ENCODE results near the gene FALEC.
A peak's percentile ranks its signal among the peaks of the same experiment; 100 is the strongest.
"Not testable (repeated sequence)": the region's sequence is repeated elsewhere in the genome, so short reads cannot be mapped to it uniquely, and the experiment has no call there.

The FALEC gene

GRCh38 chr1:150579945-150580642, 64.5 kb downstream of the FALEC start:
- Histone ChIP-seq H3K23ac (ENCODE audit: low read length) (no peak overlapping the region), H4K8ac (ENCODE audit: low read depth, low read length) (peak overlapping the region; percentile 97), H3K27ac (ENCODE audit: low read depth, low read length) (peak overlapping the region; percentile 89), H2BK5ac (ENCODE audit: low read length) (peak overlapping the region; percentile 79), H3K79me1 (ENCODE audit: low read length) (no peaks in the 10 kb centered on the region), H3K27me3 (ENCODE audit: insufficient read depth, low read length, poor library complexity) (no peaks in the 10 kb centered on the region), H2BK15ac (replicated peaks; ENCODE audit: low read depth) (peak overlapping the region; percentile 12), H3K18ac (ENCODE audit: low read length) (peak overlapping the region; percentile 94), H3K4me3 (ENCODE audit: low read length) (peak overlapping the region; percentile 34), H3K4ac (ENCODE audit: low read depth, low read length) (peak overlapping the region; percentile 59), H3K4me1 (ENCODE audit: control insufficient read depth, low read depth, low read length) (peaks cover 4% of the 10 kb centered on the region), H3K9ac (ENCODE audit: low read length) (peak overlapping the region; percentile 83), H3K36me3 (ENCODE audit: control insufficient read depth, insufficient read depth, low read length) (peaks cover 9% of the 10 kb centered on the region), H2AK5ac (ENCODE audit: low read length) (no peak overlapping the region), H4K5ac (ENCODE audit: low read length) (peak overlapping the region; percentile 0), H3K56ac (ENCODE audit: low read length) (peak overlapping the region; percentile 74), H3K79me2 (ENCODE audit: control insufficient read depth, insufficient read depth, low read length) (peaks cover 39% of the 10 kb centered on the region), H3K4me2 (ENCODE audit: low read length) (peak overlapping the region; percentile 73), H2BK120ac (ENCODE audit: low read depth, low read length) (peak overlapping the region; percentile 74)
- WGBS (ENCODE audit: extremely low coverage, insufficient coverage, low lambda C conversion rate), result no CpG with 5 or more reads among the region's 15 CpGs
- DNase-seq, result no peak

- H3K79me1 ChIP-seq (ENCODE audit: low read length); H4K5ac ChIP-seq (ENCODE audit: low read length); H3K18ac ChIP-seq (ENCODE audit: low read length); H2AK5ac ChIP-seq (ENCODE audit: low read length); H2BK5ac ChIP-seq (ENCODE audit: low read length); H3K4me2 ChIP-seq (ENCODE audit: low read length); H3K9ac ChIP-seq (ENCODE audit: low read length); H3K27me3 ChIP-seq (ENCODE audit: insufficient read depth, low read length, poor library complexity); H3K56ac ChIP-seq (ENCODE audit: low read length); H3K4me3 ChIP-seq (ENCODE audit: low read length); H4K8ac ChIP-seq (ENCODE audit: low read depth, low read length); H3K4me1 ChIP-seq (ENCODE audit: control insufficient read depth, low read depth, low read length); DNase-seq; H3K36me3 ChIP-seq (ENCODE audit: control insufficient read depth, insufficient read depth, low read length); H3K4ac ChIP-seq (ENCODE audit: low read depth, low read length); H3K23ac ChIP-seq (ENCODE audit: low read length); H3K27ac ChIP-seq (ENCODE audit: low read depth, low read length); H2BK15ac ChIP-seq (replicated peaks; ENCODE audit: low read depth); H2BK120ac ChIP-seq (ENCODE audit: low read depth, low read length): not testable (repeated sequence)
- no CpG with 5 or more reads among the region's 3 CpGs for WGBS (ENCODE audit: extremely low coverage, insufficient coverage, low lambda C conversion rate)
- peaks cover 30% of the 10 kb centered on the region for H3K79me2 ChIP-seq (ENCODE audit: control insufficient read depth, insufficient read depth, low read length)
Observed at GRCh38 chr1:150580966-150581365, 65.4 kb downstream of the FALEC start.

GRCh38 chr1:150581437-150581836, 65.9 kb downstream of the FALEC start:
- not testable (repeated sequence) for H4K8ac ChIP-seq (ENCODE audit: low read depth, low read length); H3K79me1 ChIP-seq (ENCODE audit: low read length); H2BK15ac ChIP-seq (replicated peaks; ENCODE audit: low read depth); H3K4me2 ChIP-seq (ENCODE audit: low read length); H2AK5ac ChIP-seq (ENCODE audit: low read length); H3K56ac ChIP-seq (ENCODE audit: low read length); H2BK5ac ChIP-seq (ENCODE audit: low read length); H3K18ac ChIP-seq (ENCODE audit: low read length); H3K27ac ChIP-seq (ENCODE audit: low read depth, low read length); H3K4me1 ChIP-seq (ENCODE audit: control insufficient read depth, low read depth, low read length); H3K36me3 ChIP-seq (ENCODE audit: control insufficient read depth, insufficient read depth, low read length); H3K23ac ChIP-seq (ENCODE audit: low read length); DNase-seq; H3K4me3 ChIP-seq (ENCODE audit: low read length); H3K27me3 ChIP-seq (ENCODE audit: insufficient read depth, low read length, poor library complexity); H4K5ac ChIP-seq (ENCODE audit: low read length); H3K4ac ChIP-seq (ENCODE audit: low read depth, low read length); H2BK120ac ChIP-seq (ENCODE audit: low read depth, low read length); H3K9ac ChIP-seq (ENCODE audit: low read length)
- peaks cover 25% of the 10 kb centered on the region for H3K79me2 ChIP-seq (ENCODE audit: control insufficient read depth, insufficient read depth, low read length)
- no CpG with 5 or more reads among the region's 7 CpGs for WGBS (ENCODE audit: extremely low coverage, insufficient coverage, low lambda C conversion rate)

GRCh38 chr1:150581962-150582361, 66.4 kb downstream of the FALEC start:
- not testable (repeated sequence) for H3K27me3 ChIP-seq (ENCODE audit: insufficient read depth, low read length, poor library complexity)

GRCh38 chr1:150582371-150582770, 66.8 kb downstream of the FALEC start:
- Histone ChIP-seq H2BK15ac (replicated peaks; ENCODE audit: low read depth) (no peak overlapping the region), H3K9ac (ENCODE audit: low read length) (no peak overlapping the region), H3K79me2 (ENCODE audit: control insufficient read depth, insufficient read depth, low read length) (peaks cover 16% of the 10 kb centered on the region), H3K36me3 (ENCODE audit: control insufficient read depth, insufficient read depth, low read length) (no peaks in the 10 kb centered on the region), H2AK5ac (ENCODE audit: low read length) (no peak overlapping the region), H3K4me3 (ENCODE audit: low read length) (no peak overlapping the region), H3K56ac (ENCODE audit: low read length) (no peak overlapping the region), H2BK5ac (ENCODE audit: low read length) (no peak overlapping the region), H3K27ac (ENCODE audit: low read depth, low read length) (no peak overlapping the region), H2BK120ac (ENCODE audit: low read depth, low read length) (no peak overlapping the region), H3K27me3 (ENCODE audit: insufficient read depth, low read length, poor library complexity) (no peaks in the 10 kb centered on the region), H3K4me1 (ENCODE audit: control insufficient read depth, low read depth, low read length) (no peaks in the 10 kb centered on the region), H3K4ac (ENCODE audit: low read depth, low read length) (no peak overlapping the region), H4K5ac (ENCODE audit: low read length) (no peak overlapping the region), H3K23ac (ENCODE audit: low read length) (no peak overlapping the region), H3K4me2 (ENCODE audit: low read length) (no peak overlapping the region), H3K79me1 (ENCODE audit: low read length) (no peaks in the 10 kb centered on the region), H3K18ac (ENCODE audit: low read length) (no peak overlapping the region), H4K8ac (ENCODE audit: low read depth, low read length) (no peak overlapping the region)
- no peak for DNase-seq
- no CpG with 5 or more reads among the region's 2 CpGs for WGBS (ENCODE audit: extremely low coverage, insufficient coverage, low lambda C conversion rate)

More at GRCh38 chr1:150581962-150582361, 66.4 kb downstream of the FALEC start:
- not testable (repeated sequence) for H3K79me1 ChIP-seq (ENCODE audit: low read length); H3K4me3 ChIP-seq (ENCODE audit: low read length); H2BK15ac ChIP-seq (replicated peaks; ENCODE audit: low read depth); H3K56ac ChIP-seq (ENCODE audit: low read length); H3K36me3 ChIP-seq (ENCODE audit: control insufficient read depth, insufficient read depth, low read length); H2BK120ac ChIP-seq (ENCODE audit: low read depth, low read length); H4K5ac ChIP-seq (ENCODE audit: low read length); H3K4me2 ChIP-seq (ENCODE audit: low read length); H3K4ac ChIP-seq (ENCODE audit: low read depth, low read length); H2AK5ac ChIP-seq (ENCODE audit: low read length); H3K27ac ChIP-seq (ENCODE audit: low read depth, low read length); H2BK5ac ChIP-seq (ENCODE audit: low read length); H3K18ac ChIP-seq (ENCODE audit: low read length); DNase-seq; H3K4me1 ChIP-seq (ENCODE audit: control insufficient read depth, low read depth, low read length); H3K23ac ChIP-seq (ENCODE audit: low read length); H3K9ac ChIP-seq (ENCODE audit: low read length); H4K8ac ChIP-seq (ENCODE audit: low read depth, low read length)
- no CpG with 5 or more reads among the region's 14 CpGs for WGBS (ENCODE audit: extremely low coverage, insufficient coverage, low lambda C conversion rate)
- peaks cover 21% of the 10 kb centered on the region for H3K79me2 ChIP-seq (ENCODE audit: control insufficient read depth, insufficient read depth, low read length)
